HTERT RPE-1 (cell line): ENCODE results near the gene UNG.

Source experiments
- in situ Hi-C: fragments of 300-500 bp; cut with MboI; formaldehyde crosslinking; loops from 4 replicates; pipeline ENCODE4 v1.14.3; 2020; ENCODE audit warnings: low sequenced_read_pairs

The UNG gene

GRCh38 chr12:109153821-109154441 is 56.5 kb downstream of the UNG start:
- in situ Hi-C loops = no loop called here

- in situ Hi-C loops = no loop called here
These were observed 57.3 kb downstream of the UNG start for GRCh38 chr12:109154451-109155438.

GRCh38 chr12:109156036-109156435 is 58.6 kb downstream of the UNG start:
- in situ Hi-C loops = no loop called here

GRCh38 chr12:109156586-109156985 is 59.2 kb downstream of the UNG start:
- in situ Hi-C loops = no loop called here

- in situ Hi-C loops = no loop called here
These were observed 60.6 kb downstream of the UNG start for GRCh38 chr12:109157986-109158385.

GRCh38 chr12:109160433-109160832 is 63.0 kb downstream of the UNG start:
- in situ Hi-C loops = no loop called here
